HG03175 (cell line): ENCODE data around the gene SBF2.
"Not testable (repeated sequence)": the region's sequence is repeated elsewhere in the genome, so short reads cannot be mapped to it uniquely, and the experiment has no call there.

Experiments
- ATAC-seq: cut with Tn5 transposase; IDR thresholded peaks from one replicate; pipeline ENCODE4 v1.9.1; 2021; ENCODE audit warnings: mild to moderate bottlenecking, moderate library complexity; ENCODE audit not compliant: unreplicated experiment

The SBF2 gene

DNA sequence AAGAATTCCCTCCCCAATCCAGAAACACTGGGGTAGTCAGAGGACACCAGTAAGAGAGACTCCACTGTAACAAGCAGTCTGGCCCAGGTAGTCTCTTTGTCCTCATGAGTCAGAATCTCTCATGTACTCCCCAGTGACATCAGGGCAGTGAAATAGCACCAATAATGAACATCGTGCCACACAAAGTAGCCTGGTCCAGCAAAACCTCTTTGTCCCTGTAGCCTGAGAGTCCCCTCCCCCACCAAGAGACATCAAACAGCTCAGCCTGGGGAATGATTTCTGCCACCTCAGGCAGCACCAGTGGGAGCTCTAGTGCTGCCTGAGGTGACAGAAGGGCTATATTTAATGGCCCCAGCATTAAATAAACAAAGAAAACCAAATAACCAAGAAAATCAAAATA, 88.1 kb downstream of the SBF2 start:
- ATAC-seq = no peak

DNA sequence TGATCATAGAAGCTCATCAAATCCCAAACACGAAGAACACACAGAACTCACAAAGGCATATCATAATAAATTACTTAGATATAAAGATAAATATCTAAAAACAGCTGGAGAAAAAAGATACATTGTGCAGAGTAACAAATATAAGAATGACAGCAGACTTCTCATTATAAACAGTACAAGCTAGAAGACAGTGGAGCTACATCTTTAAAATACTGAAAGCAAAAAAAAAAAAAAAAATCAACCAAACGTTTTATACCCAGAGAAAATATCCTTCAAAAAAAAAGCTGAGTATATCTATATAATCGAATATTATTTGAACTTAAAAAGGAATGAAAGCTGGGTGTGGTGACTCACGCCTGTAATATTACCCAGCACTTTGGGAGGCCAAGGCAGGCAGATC, 90.0 kb downstream of the SBF2 start:
- no peak for ATAC-seq

DNA sequence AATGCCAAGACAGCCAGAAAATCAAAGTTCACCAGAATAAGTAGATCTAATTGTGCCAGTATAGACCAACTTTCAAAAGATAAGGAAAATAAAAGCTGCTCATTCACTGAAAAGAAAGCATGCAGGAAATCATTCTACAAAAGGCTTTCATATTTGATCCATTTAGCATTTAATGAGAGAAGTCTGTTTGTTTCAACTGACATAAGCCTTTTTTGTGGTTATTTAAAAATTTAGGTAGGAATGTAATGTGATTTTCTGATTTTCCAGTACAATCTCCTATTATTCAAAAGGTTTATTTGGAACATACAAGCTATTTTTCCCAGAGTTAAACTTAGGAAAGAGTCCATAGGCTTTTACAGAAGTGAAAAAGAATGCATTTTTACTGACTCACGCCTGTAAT, 92.7 kb downstream of the SBF2 start:
- no peak for ATAC-seq

DNA sequence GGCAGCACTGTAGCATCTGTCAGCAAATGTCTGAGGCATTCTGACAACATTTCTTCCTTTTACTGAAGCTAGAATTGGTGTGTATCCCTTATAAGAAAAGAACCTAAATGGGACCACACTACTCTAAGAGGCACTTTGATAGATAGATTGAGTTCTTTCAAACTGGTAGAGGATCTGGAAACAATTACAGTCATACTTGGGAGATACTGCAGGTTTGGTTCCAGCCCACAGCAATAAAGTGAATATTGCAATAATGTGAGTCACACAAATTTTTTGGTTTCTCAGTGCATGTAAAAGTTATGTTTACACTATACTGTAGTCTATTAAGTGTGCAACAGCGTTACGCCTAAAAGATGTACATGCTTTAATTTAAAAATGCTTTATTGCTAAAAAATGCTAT, 96.9 kb downstream of the SBF2 start:
- ATAC-seq = no peak

DNA sequence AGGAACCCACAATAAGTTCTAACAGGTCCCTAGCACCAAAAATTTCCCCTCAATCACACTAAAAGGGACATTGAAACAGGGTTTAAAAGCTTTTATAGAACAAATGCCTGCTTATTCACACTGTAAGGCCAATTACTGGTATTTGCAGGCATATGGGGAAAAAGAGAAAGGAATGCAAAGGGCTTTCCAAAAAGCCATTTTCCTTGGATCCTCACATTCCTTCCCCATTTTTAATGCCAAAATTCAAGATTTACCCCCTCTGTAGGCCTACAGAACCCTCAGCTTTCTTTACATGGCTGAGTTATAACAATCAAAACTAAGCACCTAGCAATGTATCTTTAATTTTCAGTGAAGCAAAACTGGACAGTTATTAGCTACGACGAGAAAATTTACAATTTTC, 102.0 kb downstream of the SBF2 start:
- no peak for ATAC-seq

DNA sequence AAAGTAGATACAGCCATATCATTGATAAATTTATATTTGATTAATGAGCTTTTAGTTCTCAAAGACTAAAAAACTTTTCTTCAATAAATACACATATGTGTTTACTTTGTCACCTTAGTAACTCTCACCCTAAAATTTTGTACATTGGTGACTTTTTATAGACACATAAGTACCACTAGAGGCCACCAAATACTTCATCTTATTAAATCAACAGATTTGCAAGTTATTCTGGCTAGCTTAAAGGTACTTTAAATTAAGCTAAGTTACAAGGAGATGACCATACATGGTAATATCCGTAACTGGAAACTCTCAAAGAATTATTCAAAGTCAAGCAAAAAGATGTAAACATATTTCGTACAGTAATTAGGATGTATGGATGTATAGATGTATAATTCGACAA, 112.2 kb downstream of the SBF2 start:
- no peak for ATAC-seq

DNA sequence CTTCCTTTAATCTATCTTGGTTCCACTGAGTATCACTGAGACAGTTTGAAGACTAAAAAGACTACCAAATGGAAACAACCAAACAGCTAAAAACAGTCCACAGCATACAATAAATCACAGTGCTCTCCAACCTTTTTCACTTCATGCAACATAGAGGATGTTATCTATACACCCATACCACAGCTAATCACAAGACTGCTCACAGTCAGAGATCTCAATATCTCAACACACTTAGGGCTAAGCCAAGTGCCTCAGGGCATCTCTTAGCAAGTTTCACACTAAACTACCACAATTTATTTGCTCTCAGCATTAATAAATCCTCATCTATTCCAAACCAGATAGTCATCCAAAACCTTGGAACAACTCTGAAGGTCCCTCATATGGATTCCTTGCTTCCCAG, 129.4 kb downstream of the SBF2 start:
- no peak for ATAC-seq

DNA sequence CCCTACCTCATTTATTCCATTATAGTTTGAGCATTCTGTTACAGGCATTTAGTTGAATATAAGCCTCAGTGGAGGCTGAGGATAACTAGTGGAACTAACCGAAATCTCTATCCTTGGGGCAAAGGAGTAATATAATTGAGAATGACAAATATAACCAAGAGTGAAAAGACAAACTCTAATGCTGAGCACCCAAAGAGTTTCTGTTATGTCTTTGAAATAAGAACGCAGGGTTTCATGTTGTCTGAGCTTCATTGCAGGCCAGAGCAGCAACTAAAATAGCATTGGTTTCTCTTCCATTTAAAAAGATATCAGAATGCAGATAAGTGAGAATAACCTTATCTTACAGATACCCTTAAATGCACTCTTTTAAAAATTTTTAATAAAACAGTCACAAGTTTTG, 131.8 kb downstream of the SBF2 start:
- ATAC-seq = no peak

DNA sequence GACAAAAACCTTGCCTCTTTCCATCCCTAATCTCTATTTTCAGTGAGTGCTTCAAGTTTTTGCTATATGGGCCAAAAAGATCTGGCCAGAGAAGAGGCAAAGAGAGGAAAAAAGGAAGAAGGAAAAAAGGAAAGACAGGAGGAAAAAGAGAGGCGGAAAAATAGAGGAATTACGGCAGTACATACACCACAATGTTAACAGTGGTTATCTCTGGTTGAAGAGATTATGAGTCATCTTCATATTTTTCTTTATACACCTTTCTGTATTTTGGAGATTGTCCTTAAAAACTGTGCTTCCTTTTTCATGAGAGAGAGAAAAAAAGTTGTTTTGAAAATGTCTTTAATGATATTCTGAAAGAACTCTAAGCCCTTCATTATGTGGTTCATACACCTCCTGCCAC, 133.7 kb downstream of the SBF2 start:
- no peak for ATAC-seq

DNA sequence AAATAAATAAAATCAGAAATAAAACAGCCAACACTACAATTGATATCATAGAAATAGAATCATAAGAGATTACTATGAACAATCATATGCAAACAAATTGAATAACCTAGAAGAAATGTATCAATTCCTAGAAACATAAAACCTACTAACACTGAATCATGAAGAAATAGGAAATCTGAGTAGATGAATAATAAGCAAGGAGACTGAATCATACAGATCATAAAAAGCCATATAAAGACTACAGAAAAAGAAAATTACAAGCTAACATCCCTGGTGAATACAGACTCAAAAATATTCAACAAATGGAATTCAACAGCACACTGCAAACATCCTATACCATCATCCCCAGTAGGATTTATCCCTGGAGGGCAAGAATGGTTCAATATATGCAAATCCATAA, 135.6 kb downstream of the SBF2 start:
- no peak for ATAC-seq

DNA sequence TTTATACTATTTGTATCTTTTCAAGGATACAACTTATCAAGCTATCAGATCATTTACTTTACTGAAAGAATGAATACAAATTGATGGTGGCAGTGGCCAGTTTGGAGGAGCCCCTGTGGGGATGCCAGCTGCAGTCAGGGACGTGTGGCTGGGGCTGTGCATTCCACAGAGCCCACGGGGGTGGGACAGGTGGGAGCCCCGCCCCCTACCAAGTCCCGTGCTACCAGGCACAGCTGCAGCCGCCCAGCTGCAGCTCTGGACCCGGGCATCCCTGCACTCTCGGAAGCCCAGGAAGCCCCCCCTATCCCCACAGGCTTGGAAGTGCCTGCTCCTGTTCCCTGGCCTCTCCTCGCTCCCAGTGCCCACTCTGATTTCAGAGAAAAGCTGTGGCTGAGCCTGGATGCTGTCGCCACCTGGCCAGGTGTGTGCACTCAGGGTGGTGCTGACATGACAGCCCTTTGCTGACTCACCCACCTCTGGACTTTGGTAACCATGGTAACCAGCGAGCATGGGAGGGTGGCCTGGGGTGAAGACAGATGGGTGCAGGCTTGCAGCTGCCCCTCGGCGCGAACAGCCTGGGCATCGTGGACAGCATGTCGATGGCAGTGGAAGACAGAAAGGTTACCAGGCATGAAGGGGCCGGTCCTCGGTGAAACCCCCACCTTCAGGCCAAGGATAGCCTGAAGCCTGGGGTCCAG, 138.1 kb downstream of the SBF2 start:
- no peak for ATAC-seq

DNA sequence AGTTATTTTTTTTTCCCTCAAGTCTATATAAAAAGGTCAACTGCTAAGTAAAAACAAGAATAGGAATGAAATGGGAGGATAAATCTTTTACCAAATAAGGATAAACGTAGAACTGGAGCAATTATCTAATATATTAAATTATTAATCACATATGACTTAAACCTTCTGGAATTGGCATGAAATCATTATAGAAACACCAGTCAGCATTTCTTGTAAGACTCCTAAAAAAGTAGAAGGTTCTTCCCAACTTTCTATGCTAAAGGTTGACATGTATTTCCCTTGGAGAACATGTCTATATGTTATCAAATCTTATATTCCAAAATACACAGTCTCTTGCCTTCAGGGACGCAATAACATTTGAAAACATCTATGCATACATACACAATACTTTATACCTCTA, 143.2 kb downstream of the SBF2 start:
- ATAC-seq = no peak

DNA sequence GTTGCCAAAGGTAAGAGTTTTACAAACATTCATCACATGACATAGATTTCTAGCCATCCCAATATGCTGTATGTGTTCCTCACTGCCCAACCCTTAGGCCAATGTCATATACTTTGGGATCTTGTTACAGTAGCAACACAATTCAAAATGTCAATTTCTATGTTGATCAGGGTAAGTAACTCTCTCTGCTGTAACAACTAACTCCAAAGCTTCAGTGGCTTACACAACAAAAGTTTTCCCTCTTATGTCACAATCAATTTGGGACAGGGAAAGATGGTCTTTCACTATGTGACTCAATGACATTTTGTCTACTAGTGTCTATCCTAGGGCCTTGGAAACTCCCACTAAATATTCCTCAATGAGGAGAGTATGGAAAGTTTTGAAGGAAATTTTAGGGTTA, 144.5 kb downstream of the SBF2 start:
- ATAC-seq = no peak

DNA sequence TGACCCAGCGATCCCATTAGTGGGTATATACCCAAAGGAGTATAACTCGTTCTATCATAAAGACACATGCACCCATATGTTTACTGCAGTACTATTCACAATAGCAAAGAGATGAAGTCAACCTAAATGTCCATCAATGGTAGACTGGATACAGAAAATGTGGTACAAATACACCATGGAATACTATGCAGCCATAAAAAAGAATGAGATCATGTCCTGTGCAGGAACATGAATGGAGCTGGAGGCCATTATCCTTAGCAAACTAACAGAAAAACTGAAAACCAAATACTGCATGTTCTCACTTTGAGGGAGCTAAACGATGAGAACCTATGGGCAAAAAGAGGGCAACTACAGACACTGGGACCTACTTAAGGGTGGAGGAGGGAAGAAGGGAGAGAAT, 146.8 kb downstream of the SBF2 start:
- ATAC-seq = no peak

DNA sequence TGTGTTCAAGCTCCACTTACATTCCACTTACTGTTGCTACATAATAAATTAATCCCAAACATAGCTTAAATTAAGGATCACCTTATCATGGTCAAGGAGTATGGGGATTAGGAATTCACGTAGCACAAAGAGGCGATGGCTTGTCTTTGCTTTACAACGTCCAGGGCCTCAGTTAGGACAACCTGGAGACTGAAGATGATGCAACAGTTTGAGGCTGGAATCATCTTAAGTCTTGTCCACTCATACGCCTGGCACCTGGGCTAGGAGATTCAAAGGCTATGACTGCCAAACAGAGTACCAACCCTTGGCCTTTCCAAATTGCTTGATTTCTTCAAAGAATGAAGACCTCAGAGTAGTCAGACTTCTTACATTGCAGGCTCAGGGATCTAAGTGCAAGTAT, 149.1 kb downstream of the SBF2 start:
- no peak for ATAC-seq

DNA sequence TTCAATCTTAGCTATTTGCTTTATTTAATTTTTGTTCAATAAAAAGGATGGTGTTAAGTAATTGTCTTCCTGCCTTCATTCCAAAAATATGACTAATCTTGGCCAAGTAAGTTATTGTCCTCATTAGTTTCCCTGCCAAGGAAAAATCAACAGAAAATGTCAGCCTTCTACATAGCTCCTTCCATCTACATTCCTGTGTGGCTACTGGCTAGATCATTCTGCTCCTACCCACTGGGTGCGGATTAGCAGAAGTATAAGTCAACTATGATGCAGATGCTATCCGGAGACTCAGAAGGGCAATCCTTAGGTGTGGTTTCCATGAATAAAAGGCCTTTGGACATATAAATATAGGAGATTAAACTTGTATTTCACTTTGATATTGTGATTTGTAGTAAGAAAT, 154.4 kb downstream of the SBF2 start:
- ATAC-seq = no peak

DNA sequence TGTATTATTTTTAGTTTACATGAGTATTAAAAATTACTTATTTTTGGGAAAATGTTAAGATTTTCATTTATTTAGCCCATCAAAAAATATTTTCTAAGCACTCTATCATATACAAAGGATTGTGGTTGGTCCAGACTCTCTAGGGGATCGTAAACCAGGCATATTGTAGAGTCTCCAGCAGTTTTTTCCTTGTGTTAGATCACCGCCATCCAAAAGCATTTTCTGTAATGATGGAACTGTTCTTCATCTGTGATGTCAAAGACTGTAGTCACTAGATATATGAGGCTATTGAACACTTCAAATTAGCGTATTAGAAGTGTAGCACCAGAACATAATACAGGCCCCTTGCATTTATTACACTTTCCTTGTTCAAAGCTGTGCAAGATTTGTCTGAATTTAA, 154.9 kb downstream of the SBF2 start:
- no peak for ATAC-seq

DNA sequence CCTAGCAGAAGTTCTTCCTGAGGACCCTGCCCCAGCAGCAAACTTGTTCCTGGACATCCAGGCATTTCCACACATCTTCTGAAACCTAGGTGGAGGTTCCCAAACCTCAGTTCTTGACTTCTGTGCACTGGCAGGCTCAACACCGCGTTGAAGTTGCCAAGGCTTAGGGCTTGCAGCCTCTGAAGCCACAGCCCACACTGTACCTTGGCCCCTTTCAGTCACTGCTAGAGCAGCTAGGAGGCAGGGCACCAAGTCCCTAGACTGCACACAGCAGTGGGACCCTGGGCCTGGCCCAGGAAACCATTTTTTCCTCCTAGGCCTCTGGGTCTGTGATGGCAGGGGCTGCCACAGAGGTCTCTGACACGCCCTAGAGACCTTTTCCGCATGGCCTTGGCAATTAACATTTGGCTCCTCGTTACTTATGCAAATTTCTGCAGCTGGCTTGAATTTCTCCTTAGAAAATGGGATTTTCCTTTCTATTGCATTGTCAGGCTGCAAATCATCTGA, 159.0 kb downstream of the SBF2 start:
- ATAC-seq = no peak

DNA sequence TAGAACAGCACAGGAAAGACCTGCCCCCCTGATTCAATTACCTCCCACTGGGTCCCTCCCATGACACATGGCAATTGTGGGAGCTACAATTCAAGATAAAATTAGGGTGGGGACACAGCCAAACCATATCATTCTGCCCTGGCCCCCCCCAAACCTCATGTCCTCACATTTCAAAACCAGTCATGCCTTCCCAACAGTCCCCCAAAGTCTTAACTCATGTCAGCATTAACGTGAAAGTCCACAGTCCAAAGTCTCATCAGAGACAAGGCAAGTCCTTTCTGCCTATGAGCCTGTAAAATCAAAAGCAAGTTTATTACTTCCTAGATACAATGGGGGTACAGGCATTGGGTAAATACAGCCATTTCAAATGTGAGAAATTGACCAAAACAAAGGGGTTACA, 159.8 kb downstream of the SBF2 start:
- ATAC-seq = not testable (repeated sequence)

DNA sequence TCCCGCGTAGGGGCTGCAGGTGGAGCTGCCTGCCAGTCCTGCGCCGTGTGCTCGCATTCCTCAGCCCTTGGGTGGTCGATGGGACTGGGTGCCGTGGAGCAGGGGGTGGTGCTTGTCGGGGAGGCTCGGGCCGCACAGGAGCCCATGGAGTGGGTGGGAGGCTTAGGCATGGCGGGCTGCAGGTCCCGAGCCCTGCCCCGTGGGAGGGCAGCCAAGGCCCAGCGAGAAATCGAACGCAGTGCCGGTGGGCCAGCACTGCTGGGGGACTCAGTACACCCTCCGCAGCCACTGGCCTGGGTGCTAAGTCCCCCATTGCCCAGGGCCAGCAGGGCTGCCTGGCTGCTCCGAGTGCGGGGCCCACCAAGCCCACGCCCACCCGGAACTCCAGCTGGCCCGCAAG, 160.8 kb downstream of the SBF2 start:
- not testable (repeated sequence) for ATAC-seq

DNA sequence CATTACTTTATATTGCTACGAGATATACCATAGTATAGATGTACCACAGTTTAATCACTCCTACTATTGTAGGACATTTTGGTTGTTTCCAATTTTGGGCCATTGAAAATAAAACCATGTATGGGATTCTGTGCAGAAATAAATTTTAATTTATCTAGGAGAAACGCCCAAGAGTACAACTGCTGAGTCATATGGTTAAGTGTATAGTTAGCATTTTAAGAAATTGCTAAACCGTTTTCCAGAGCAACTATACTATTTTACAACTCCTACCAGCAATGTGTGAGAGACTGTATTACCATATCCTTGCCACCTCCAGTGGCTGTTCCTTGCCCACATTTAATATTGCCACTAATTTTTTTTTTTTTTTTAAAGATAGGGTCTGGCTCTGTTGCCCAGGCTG, 163.1 kb downstream of the SBF2 start:
- ATAC-seq = no peak

DNA sequence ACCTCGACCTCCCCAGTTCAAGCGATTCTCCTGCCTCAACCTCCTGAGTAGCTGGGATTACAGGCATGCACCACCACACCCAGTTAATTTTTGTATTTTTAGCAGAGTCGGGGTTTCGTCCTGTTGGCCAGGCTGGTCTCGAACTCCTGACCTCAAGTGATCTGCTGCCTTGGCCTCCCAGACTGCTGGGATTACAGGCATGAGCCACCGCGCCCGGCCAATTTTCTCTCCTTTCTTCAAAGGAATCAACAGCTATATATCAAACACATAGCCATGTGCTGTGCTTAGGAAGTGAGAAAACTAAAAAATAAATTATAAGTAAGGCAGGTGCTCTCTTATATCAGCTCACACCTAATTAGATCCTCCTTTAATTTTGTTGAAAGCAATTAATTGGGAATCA, 164.8 kb downstream of the SBF2 start:
- ATAC-seq = not testable (repeated sequence)

DNA sequence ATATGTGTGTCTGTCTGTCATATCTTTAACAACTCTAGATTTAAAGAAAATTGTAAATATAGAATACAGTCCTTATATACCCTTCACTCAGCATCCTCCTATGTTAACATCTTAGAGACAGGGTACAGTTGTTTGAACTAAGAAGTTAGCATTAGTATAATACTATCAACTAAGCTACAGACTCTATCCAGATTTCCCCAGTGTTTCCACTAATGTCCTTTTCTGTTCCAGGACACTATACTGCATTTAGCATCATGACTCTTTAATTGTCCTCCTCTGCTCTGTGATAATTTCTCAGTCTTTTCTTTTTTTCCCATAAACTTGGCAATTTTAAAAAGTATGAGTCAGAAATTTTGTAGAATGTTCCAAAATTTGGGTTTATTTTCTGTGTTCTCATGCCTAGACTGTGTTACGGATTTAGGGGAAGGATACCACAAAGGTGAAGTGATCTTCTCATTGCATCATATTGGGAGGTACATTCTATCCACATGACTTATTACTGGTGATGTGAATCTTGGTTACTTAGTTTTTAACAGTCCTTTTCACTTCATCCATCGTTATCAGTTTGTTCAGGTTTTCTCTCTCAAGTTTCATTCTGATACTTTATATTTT, 168.4 kb downstream of the SBF2 start:
- no peak for ATAC-seq
